ENCODE data around the gene ORC4.

DNA sequence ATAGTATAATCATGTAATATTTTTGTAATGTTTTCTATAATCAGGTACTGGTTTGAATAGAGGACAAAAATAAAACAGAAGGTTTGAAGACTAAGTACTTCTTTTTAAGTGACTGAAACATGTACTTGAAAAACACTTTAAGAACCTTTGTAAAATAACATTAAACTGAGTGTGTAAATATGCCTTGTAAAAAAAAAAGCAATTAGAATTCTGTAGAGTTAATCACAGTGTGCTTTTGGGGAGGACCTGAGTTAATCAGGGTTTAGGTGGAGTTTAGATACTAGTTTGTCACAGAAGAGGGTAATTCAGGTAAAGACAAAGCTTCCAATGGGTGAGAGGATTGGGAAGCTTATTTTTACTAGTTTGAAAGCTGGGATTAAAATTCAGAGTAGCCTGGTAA is 10.6 kb upstream of the ORC4 start:
- TF ChIP-seq, protein P1, sequence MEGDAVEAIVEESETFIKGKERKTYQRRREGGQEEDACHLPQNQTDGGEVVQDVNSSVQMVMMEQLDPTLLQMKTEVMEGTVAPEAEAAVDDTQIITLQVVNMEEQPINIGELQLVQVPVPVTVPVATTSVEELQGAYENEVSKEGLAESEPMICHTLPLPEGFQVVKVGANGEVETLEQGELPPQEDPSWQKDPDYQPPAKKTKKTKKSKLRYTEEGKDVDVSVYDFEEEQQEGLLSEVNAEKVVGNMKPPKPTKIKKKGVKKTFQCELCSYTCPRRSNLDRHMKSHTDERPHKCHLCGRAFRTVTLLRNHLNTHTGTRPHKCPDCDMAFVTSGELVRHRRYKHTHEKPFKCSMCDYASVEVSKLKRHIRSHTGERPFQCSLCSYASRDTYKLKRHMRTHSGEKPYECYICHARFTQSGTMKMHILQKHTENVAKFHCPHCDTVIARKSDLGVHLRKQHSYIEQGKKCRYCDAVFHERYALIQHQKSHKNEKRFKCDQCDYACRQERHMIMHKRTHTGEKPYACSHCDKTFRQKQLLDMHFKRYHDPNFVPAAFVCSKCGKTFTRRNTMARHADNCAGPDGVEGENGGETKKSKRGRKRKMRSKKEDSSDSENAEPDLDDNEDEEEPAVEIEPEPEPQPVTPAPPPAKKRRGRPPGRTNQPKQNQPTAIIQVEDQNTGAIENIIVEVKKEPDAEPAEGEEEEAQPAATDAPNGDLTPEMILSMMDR (conservative IDR thresholded peaks at IDR 0.05): no peak
- TF ChIP-seq ZFX (IDR thresholded peaks at IDR 0.05): no peak
